Mesothelial cell of epicardium (in vitro differentiated cells): ENCODE results near the gene ELF4. TPM values are rescaled to one million over a fixed set of nuclear protein-coding genes. Genes with fewer than 3 reads are reported as not detected.

Source experiments
- DNase-seq, 2 experiments: peaks; one replicate each; pipeline ENCODE4 v3.0.0; 2021; ENCODE audit warnings: low spot score in 2 of 2; ENCODE audit not compliant: unreplicated experiment in 2 of 2
- H3K27ac Mint-ChIP-seq: 2 replicates; pipeline ENCODE4 v1.8.0; 2021; ENCODE audit warnings: mixed read lengths
- H3K27me3 Mint-ChIP-seq: 2 replicates; pipeline ENCODE4 v1.8.0; 2021; ENCODE audit warnings: low read depth, mixed read lengths
- H3K36me3 Mint-ChIP-seq: 2 replicates; pipeline ENCODE4 v1.8.0; 2021; ENCODE audit warnings: mixed read lengths
- H3K4me1 Mint-ChIP-seq: 2 replicates; pipeline ENCODE4 v1.8.0; 2021; ENCODE audit warnings: mixed read lengths
- H3K4me3 Mint-ChIP-seq: 2 replicates; pipeline ENCODE4 v1.8.0; 2021; ENCODE audit warnings: mild to moderate bottlenecking, moderate library complexity, mixed read lengths
- H3K9me3 Mint-ChIP-seq: 2 replicates; pipeline ENCODE4 v1.8.0; 2021; ENCODE audit warnings: mixed read lengths
- total RNA-seq: library from RNA; stranded (reverse); gene quantifications from 3 replicates; pipeline ENCODE4 v1.2.1, GENCODE V29; 2021
- TF ChIP-seq, protein P1 (sequence below): fragments of 200-600 bp; sonication (generic); IDR thresholded peaks from one replicate; pipeline ENCODE4 v1.5.0; 2021; ENCODE audit warnings: antibody characterized with exemption; ENCODE audit not compliant: unreplicated experiment

ELF4 gene
- total RNA-seq, 1 donor from 2014 or later = 22.9 TPM

DNA sequence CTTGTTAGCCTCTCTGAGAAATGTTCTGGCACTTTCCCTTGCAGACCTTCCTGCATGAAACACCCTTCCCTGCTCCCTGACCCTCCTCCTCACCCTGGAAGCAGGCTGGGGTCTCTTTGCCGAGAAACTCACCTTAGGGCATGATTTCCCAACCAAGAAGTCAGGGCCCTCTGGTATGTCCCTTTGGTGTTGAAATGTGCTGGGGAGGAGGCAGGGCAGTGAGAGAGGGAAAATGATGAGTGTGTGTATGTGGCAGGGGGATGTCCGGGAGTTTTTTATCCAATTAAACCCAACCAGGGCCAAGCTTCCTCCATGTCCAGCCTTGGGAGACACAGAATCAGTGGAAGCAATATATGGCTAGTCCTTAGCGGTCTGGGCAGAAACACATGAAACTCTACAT is 5.1 kb downstream of the ELF4 start:
- Mint-ChIP-seq H3K4me3 (no peak overlapping the region), H3K27ac (peak overlapping the region; percentile 5), H3K27me3 (peaks cover 2% of the 10 kb centered on the region), H3K36me3 (peaks cover 1% of the 10 kb centered on the region), H3K9me3 (peaks cover 12% of the 10 kb centered on the region), H3K4me1 (peaks cover 27% of the 10 kb centered on the region)
- TF ChIP-seq, protein P1, sequence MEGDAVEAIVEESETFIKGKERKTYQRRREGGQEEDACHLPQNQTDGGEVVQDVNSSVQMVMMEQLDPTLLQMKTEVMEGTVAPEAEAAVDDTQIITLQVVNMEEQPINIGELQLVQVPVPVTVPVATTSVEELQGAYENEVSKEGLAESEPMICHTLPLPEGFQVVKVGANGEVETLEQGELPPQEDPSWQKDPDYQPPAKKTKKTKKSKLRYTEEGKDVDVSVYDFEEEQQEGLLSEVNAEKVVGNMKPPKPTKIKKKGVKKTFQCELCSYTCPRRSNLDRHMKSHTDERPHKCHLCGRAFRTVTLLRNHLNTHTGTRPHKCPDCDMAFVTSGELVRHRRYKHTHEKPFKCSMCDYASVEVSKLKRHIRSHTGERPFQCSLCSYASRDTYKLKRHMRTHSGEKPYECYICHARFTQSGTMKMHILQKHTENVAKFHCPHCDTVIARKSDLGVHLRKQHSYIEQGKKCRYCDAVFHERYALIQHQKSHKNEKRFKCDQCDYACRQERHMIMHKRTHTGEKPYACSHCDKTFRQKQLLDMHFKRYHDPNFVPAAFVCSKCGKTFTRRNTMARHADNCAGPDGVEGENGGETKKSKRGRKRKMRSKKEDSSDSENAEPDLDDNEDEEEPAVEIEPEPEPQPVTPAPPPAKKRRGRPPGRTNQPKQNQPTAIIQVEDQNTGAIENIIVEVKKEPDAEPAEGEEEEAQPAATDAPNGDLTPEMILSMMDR = no peak
- DNase-seq = no peak

DNA sequence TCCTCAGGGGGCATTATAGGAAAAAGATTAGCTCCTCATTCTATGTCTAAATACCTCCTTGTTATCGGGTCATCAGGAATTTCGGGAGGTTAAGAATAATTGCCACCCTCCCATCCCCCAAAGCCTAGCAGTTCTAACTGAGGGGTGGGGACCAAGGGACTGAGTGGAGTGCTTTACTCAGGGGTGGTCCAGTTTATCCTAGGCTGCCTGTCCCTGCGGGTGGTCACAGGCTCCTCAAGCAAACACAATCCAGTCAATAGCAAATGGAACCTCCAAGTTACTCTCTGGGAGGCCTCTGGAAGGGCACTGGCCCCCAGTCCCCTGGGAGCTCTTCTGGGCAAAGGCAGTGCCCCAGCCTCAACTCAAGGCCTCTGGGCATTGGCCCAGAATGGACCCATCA is 6.7 kb downstream of the ELF4 start:
- peaks cover 21% of the 10 kb centered on the region for H3K4me1 Mint-ChIP-seq
- TF ChIP-seq, protein P1 = no peak
- H3K27me3 Mint-ChIP-seq = no peaks in the 10 kb centered on the region
- peaks cover 12% of the 10 kb centered on the region for H3K9me3 Mint-ChIP-seq
- H3K4me3 Mint-ChIP-seq = no peak overlapping the region
- no peak overlapping the region for H3K27ac Mint-ChIP-seq
- DNase-seq = no peak
- H3K36me3 Mint-ChIP-seq = peaks cover 1% of the 10 kb centered on the region

DNA sequence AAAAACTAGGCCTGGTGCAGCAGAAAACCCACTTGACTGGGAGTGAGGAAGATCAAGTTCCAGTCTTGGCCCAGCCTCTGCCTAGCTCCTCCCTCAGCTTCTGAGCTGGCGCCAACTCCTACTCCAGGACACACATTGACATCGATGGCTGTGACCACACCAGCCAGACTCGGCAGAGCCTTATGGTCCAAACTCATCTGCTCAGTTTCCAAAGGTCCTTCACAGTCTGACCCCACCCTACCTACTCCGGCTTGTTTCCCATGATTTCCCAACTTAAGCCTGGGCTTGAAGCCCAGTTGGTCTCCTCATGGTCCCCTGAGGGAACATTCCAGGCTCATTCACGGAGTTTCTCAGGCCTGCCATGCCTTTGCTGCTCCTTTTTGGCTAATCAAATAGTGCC is 10.1 kb downstream of the ELF4 start:
- H3K9me3 Mint-ChIP-seq = peaks cover 12% of the 10 kb centered on the region
- no peak overlapping the region for H3K4me3 Mint-ChIP-seq
- H3K36me3 Mint-ChIP-seq = peaks cover 1% of the 10 kb centered on the region
- H3K27ac Mint-ChIP-seq = no peak overlapping the region
- H3K27me3 Mint-ChIP-seq = no peaks in the 10 kb centered on the region
- peaks cover 11% of the 10 kb centered on the region for H3K4me1 Mint-ChIP-seq
- DNase-seq = no peak
- TF ChIP-seq, protein P1 = no peak

DNA sequence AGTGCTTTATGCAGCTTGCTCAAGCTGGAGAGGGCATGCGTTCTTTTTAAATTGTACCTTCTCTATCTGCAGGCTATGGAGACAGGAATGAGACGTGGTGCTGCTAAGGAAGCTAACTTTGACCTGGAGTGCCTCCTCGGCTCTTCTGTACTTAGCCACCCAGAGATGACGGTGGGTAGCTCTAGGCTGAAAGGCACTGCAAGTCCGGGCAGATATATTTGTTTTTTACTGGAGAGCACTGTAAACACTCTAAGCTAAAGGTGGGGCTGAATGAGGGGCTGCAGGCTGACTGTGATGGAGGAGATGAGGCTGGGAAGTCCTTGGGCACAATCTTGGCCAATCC is 12.1 kb downstream of the ELF4 start:
- Mint-ChIP-seq H3K27me3 (no peaks in the 10 kb centered on the region), H3K4me1 (peaks cover 10% of the 10 kb centered on the region), H3K27ac (peak overlapping the region; percentile 92), H3K4me3 (no peak overlapping the region), H3K9me3 (peaks cover 10% of the 10 kb centered on the region), H3K36me3 (peaks cover under 1% of the 10 kb centered on the region)
- no peak for DNase-seq
- TF ChIP-seq, protein P1 = no peak

DNA sequence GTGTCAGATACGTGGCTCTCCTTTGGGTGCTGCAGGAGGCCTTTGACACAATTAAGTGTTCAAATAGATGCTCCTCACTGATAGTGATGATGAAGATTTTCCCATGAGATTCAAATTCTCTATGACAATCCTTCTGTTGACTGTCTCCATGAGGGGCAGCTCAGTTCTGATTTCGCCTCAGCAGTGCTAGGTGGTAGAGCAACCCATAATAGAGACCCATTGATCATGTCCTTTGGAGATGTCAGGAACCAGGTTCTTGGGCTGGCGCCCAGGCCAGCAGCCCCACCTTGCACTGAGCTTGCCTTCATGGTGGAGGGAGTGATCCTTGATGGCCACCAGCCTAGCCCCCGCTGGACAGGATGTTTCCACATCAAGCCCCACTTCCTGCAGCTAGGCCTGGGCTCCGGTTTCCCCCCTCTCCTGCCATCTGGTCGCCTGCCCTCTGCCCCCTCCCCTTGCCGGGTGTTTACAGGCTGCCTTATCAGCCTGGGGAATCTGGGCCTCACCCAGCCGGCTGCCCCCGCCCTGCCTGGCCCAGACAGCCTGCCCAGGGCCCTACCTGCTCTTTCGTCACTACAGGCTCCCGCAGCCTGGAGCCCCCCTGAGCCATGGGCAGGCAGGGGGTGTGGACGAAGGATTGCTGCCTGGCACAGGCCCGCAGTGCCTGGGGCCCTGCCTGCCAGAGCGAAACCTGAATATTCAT is 12.6 kb downstream of the ELF4 start:
- Mint-ChIP-seq H3K27ac (peak overlapping the region; percentile 92), H3K27me3 (no peaks in the 10 kb centered on the region), H3K4me3 (no peak overlapping the region), H3K4me1 (peaks cover 10% of the 10 kb centered on the region), H3K36me3 (no peaks in the 10 kb centered on the region), H3K9me3 (peaks cover 7% of the 10 kb centered on the region)
- peak in 1 of 2 experiments; percentile 40 for DNase-seq
- TF ChIP-seq, protein P1 = no peak
